ENCODE measurements around the gene ZNF700.

ZNF700 gene

GRCh38 chr19:11963566-11964355 is 38.9 kb downstream of the ZNF700 start:
- H3K9ac ChIP-seq (ENCODE audit: insufficient read length, low read depth): peak overlapping the region; percentile 0
- peak; percentile 71 for DNase-seq (ENCODE audit: low read depth, low spot score)

GRCh38 chr19:11964496-11964857 is 39.6 kb downstream of the ZNF700 start:
- H3K9me3 ChIP-seq (ENCODE audit: insufficient read depth, low read length): no peaks in the 10 kb centered on the region
- peak overlapping the region; percentile 67 for H3K4me3 ChIP-seq (ENCODE audit: insufficient read length, low read depth)
- no peaks in the 10 kb centered on the region for H3K4me1 ChIP-seq (ENCODE audit: insufficient read depth, insufficient read length)
- no peak for DNase-seq (ENCODE audit: low read depth, low spot score)
- H3K27me3 ChIP-seq (ENCODE audit: insufficient read depth, insufficient read length): peaks cover 12% of the 10 kb centered on the region
- H3K9ac ChIP-seq (ENCODE audit: insufficient read length, low read depth): no peak overlapping the region
- TF ChIP-seq YY1 (IDR thresholded peaks at IDR 0.05; ENCODE audit: insufficient read depth, insufficient read length) (no peak), SUZ12 (IDR thresholded peaks at IDR 0.05; ENCODE audit: extremely low read depth, insufficient read depth, insufficient read length) (no peak), ZNF274 (IDR thresholded peaks at IDR 0.05; ENCODE audit: low read depth, low read length) (no peak)
- no peaks in the 10 kb centered on the region for H3K36me3 ChIP-seq (ENCODE audit: insufficient read depth, insufficient read length, low read length)

More at GRCh38 chr19:11963566-11964355, 38.9 kb downstream of the ZNF700 start:
- H3K27me3 ChIP-seq (ENCODE audit: insufficient read depth, insufficient read length): peaks cover 12% of the 10 kb centered on the region
- no peaks in the 10 kb centered on the region for H3K4me1 ChIP-seq (ENCODE audit: insufficient read depth, insufficient read length)
- H3K36me3 ChIP-seq (ENCODE audit: insufficient read depth, insufficient read length, low read length): no peaks in the 10 kb centered on the region
- H3K9me3 ChIP-seq (ENCODE audit: insufficient read depth, low read length): no peaks in the 10 kb centered on the region
- H3K4me3 ChIP-seq (ENCODE audit: insufficient read length, low read depth): peak overlapping the region; percentile 67
- TF ChIP-seq SUZ12 (IDR thresholded peaks at IDR 0.05; ENCODE audit: extremely low read depth, insufficient read depth, insufficient read length): no peak
- TF ChIP-seq YY1 (IDR thresholded peaks at IDR 0.05; ENCODE audit: insufficient read depth, insufficient read length): no peak
- no peak for TF ChIP-seq ZNF274 (IDR thresholded peaks at IDR 0.05; ENCODE audit: low read depth, low read length)

GRCh38 chr19:11964858-11965645 is 40.1 kb downstream of the ZNF700 start, which contains the start of gene ZNF763:
Gene ZNF763, plus strand, starts transcription at chr19:11965040. Its CDS starts 169 bp downstream, at chr19:11965209.
- H3K9ac ChIP-seq (ENCODE audit: insufficient read length, low read depth): peak within 1 kb of the TSS; percentile 77
- peaks cover 12% of the 10 kb centered on the region for H3K27me3 ChIP-seq (ENCODE audit: insufficient read depth, insufficient read length)
- DNase-seq (ENCODE audit: low read depth, low spot score): peak; percentile 91
- TF ChIP-seq SUZ12 (IDR thresholded peaks at IDR 0.05; ENCODE audit: extremely low read depth, insufficient read depth, insufficient read length): no peak
- no peak for TF ChIP-seq ZNF274 (IDR thresholded peaks at IDR 0.05; ENCODE audit: low read depth, low read length)
- no peak for TF ChIP-seq YY1 (IDR thresholded peaks at IDR 0.05; ENCODE audit: insufficient read depth, insufficient read length)
- H3K36me3 ChIP-seq (ENCODE audit: insufficient read depth, insufficient read length, low read length): no peaks in the 10 kb centered on the region
- H3K4me3 ChIP-seq (ENCODE audit: insufficient read length, low read depth): peak within 1 kb of the TSS; percentile 67
- no peaks in the 10 kb centered on the region for H3K9me3 ChIP-seq (ENCODE audit: insufficient read depth, low read length)
- H3K4me1 ChIP-seq (ENCODE audit: insufficient read depth, insufficient read length): no peaks in the 10 kb centered on the region

DNA sequence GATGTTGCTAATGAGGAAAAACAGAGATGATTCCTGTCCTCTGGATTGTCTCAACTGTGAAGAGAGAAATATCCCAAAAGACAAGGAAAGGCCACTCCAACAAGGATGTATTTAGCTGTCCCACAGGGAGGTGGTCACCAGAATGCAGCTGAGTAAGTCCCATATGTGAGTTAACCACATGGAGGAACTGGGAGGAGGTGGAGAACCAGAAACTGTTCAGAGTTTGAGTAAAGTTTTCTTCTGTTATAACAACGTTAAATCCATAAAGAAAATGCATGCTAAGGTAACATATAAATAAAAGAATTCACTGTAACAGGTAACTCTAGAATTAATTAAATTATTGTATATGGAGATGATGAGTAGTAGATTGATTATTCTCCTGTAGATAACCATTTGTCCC is 45.3 kb downstream of the ZNF700 start:
- H3K36me3 ChIP-seq (ENCODE audit: insufficient read depth, insufficient read length, low read length): no peaks in the 10 kb centered on the region
- H3K9me3 ChIP-seq (ENCODE audit: insufficient read depth, low read length): no peaks in the 10 kb centered on the region
- DNase-seq (ENCODE audit: low read depth, low spot score): no peak
- H3K4me1 ChIP-seq (ENCODE audit: insufficient read depth, insufficient read length): no peaks in the 10 kb centered on the region
- H3K4me3 ChIP-seq (ENCODE audit: insufficient read length, low read depth): no peak overlapping the region
- TF ChIP-seq ZNF274 (IDR thresholded peaks at IDR 0.05; ENCODE audit: low read depth, low read length): no peak
- TF ChIP-seq SUZ12 (IDR thresholded peaks at IDR 0.05; ENCODE audit: extremely low read depth, insufficient read depth, insufficient read length): no peak
- no peak for TF ChIP-seq YY1 (IDR thresholded peaks at IDR 0.05; ENCODE audit: insufficient read depth, insufficient read length)
- peaks cover 12% of the 10 kb centered on the region for H3K27me3 ChIP-seq (ENCODE audit: insufficient read depth, insufficient read length)
- H3K9ac ChIP-seq (ENCODE audit: insufficient read length, low read depth): no peak overlapping the region

DNA sequence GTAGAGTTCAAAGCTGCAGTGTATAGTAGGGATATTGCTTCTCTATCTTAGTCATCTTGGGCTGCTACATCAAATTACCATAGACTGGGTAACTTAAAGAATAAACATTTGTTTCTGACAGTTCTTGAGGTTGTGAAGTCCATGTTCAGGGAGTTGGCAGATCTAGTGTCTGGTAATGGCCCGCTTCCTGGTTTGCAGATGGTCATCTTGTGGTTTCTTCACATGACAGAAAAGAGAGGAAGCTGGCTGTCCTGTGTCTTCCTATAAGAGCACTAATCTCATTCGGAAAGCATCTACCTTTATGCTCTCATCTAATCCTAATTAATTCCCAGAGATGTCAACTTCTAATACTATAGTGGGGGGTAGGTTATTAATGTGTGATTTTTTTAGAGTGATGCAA is 46.1 kb downstream of the ZNF700 start:
- Histone ChIP-seq H3K9me3 (ENCODE audit: insufficient read depth, low read length) (no peaks in the 10 kb centered on the region; the same call in 1 of the 2 replicates), H3K9ac (ENCODE audit: insufficient read length, low read depth) (no peak overlapping the region), H3K4me3 (ENCODE audit: insufficient read length, low read depth) (no peak overlapping the region), H3K36me3 (ENCODE audit: insufficient read depth, insufficient read length, low read length) (no peaks in the 10 kb centered on the region), H3K4me1 (ENCODE audit: insufficient read depth, insufficient read length) (no peaks in the 10 kb centered on the region), H3K27me3 (ENCODE audit: insufficient read depth, insufficient read length) (peaks cover 5% of the 10 kb centered on the region)
- no peak for DNase-seq (ENCODE audit: low read depth, low spot score)
- no peak for TF ChIP-seq YY1 (IDR thresholded peaks at IDR 0.05; ENCODE audit: insufficient read depth, insufficient read length)
- TF ChIP-seq ZNF274 (IDR thresholded peaks at IDR 0.05; ENCODE audit: low read depth, low read length): no peak
- no peak for TF ChIP-seq SUZ12 (IDR thresholded peaks at IDR 0.05; ENCODE audit: extremely low read depth, insufficient read depth, insufficient read length)

- peaks cover 15% of the 10 kb centered on the region for H3K9me3 ChIP-seq (ENCODE audit: insufficient read depth, low read length)
- H3K36me3 ChIP-seq (ENCODE audit: insufficient read depth, insufficient read length, low read length): peaks cover 4% of the 10 kb centered on the region
- DNase-seq (ENCODE audit: low read depth, low spot score): no peak
- TF ChIP-seq YY1 (IDR thresholded peaks at IDR 0.05; ENCODE audit: insufficient read depth, insufficient read length): no peak
- no peak for TF ChIP-seq ZNF274 (IDR thresholded peaks at IDR 0.05; ENCODE audit: low read depth, low read length)
- TF ChIP-seq SUZ12 (IDR thresholded peaks at IDR 0.05; ENCODE audit: extremely low read depth, insufficient read depth, insufficient read length): no peak
- no peaks in the 10 kb centered on the region for H3K4me1 ChIP-seq (ENCODE audit: insufficient read depth, insufficient read length)
- H3K9ac ChIP-seq (ENCODE audit: insufficient read length, low read depth): no peak overlapping the region
- H3K27me3 ChIP-seq (ENCODE audit: insufficient read depth, insufficient read length): no peaks in the 10 kb centered on the region
- no peak overlapping the region for H3K4me3 ChIP-seq (ENCODE audit: insufficient read length, low read depth)
Measured at GRCh38 chr19:11973019-11973810, 48.3 kb downstream of the ZNF700 start.
